ENCODE measurements around the gene RNF130. TPM values are rescaled to one million over a fixed set of nuclear protein-coding genes. Genes with fewer than 3 reads are reported as not detected.

Gene RNF130
- total RNA-seq, 1 experiment from 2014 or later = 58.5 TPM

- Mint-ChIP-seq H3K36me3 (peaks cover 12% of the 10 kb centered on the region), H3K27ac (no peak overlapping the region), H3K9me3 (peaks cover 4% of the 10 kb centered on the region), H3K4me3 (no peak overlapping the region), H3K4me1 (peaks cover 13% of the 10 kb centered on the region), H3K27me3 (ENCODE audit: low read depth) (no peaks in the 10 kb centered on the region)
- ChIA-PET POLR2A (no interaction called here), CTCF (interaction anchor here (0.9 kb wide), 1 partner anchor 28 kb away, joined by 4 read pairs; no protein-coding TSS in a partner anchor)
- no peak for TF ChIP-seq ETV6 (CRISPR knock-in tag; IDR thresholded peaks at IDR 0.05)
- no peak for ATAC-seq
- DNase-seq (ENCODE audit: low spot score) = no peak
Measured at GRCh38 chr5:180003127-180003526, 68.4 kb downstream of the RNF130 start.

GRCh38 chr5:180001742-180002141 is 69.8 kb downstream of the RNF130 start:
- Mint-ChIP-seq H3K4me3 (no peak overlapping the region), H3K27me3 (ENCODE audit: low read depth) (no peaks in the 10 kb centered on the region), H3K4me1 (peaks cover 3% of the 10 kb centered on the region; the same call in 1 of the 2 replicates), H3K36me3 (peaks cover 16% of the 10 kb centered on the region), H3K27ac (no peak overlapping the region), H3K9me3 (peaks cover 11% of the 10 kb centered on the region)
- DNase-seq (ENCODE audit: low spot score) (no peak), ATAC-seq (no peak)
- POLR2A ChIA-PET = no interaction called here
- TF ChIP-seq HMGXB4 (CRISPR knock-in tag; IDR thresholded peaks at IDR 0.05) (no peak), ZNF671 (CRISPR knock-in tag; IDR thresholded peaks at IDR 0.05) (no peak), TP53 (CRISPR knock-in tag; IDR thresholded peaks at IDR 0.05) (no peak), ATF2 (CRISPR knock-in tag; IDR thresholded peaks at IDR 0.05; ENCODE audit: borderline replicate concordance, low read depth) (no peak), GTF2I (CRISPR knock-in tag; conservative IDR thresholded peaks at IDR 0.05) (no peak), ELF4 (CRISPR knock-in tag; IDR thresholded peaks at IDR 0.05; ENCODE audit: low read depth) (no peak), CREB1 (CRISPR knock-in tag; IDR thresholded peaks at IDR 0.05) (no peak), FOXJ3 (CRISPR knock-in tag; IDR thresholded peaks at IDR 0.05; ENCODE audit: borderline replicate concordance) (no peak), ZNF219 (CRISPR knock-in tag; IDR thresholded peaks at IDR 0.05; ENCODE audit: borderline replicate concordance) (no peak), USF2 (CRISPR knock-in tag; IDR thresholded peaks at IDR 0.05) (no peak), ZNF281 (CRISPR knock-in tag; IDR thresholded peaks at IDR 0.05) (no peak), PRDM15 (CRISPR knock-in tag; IDR thresholded peaks at IDR 0.05) (no peak), TCF7 (CRISPR knock-in tag; IDR thresholded peaks at IDR 0.05; ENCODE audit: low read depth) (no peak), E2F4 (CRISPR knock-in tag; IDR thresholded peaks at IDR 0.05; ENCODE audit: borderline replicate concordance, low read depth) (no peak), MAX (CRISPR knock-in tag; IDR thresholded peaks at IDR 0.05) (no peak), SMAD4 (CRISPR knock-in tag; IDR thresholded peaks at IDR 0.05) (no peak)
- CTCF ChIA-PET = interaction anchor here (1.6 kb wide), 1 partner anchor 89 kb away, joined by 5 read pairs; no protein-coding TSS in a partner anchor
